ENCODE measurements around the gene DIRAS1. TPM values are rescaled to one million over a fixed set of nuclear protein-coding genes. Genes with fewer than 3 reads are reported as not detected.
"Not testable (repeated sequence)": the region's sequence is repeated elsewhere in the genome, so short reads cannot be mapped to it uniquely, and the experiment has no call there.

Gene DIRAS1
- total RNA-seq, 1 donor from 2014 or later: 10.8 TPM

DNA sequence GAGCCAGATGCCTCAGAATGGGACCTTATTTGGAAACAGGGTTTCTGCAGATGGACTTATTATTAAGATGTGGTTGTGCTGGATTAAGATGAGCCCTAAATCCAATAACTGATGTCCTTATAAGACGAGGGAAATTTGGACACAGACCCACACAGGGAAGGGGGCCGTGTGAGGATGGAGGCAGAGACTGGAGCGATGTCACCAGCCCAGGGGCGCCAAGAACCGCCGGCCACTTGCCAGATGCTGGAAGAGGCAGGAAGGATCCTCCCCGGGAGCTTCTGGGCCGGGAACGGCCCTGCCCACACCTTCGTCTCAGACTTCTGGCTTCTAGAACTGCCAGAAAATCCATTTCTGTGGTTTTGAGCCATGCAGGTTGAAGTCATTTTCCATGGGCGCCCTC is 45.3 kb downstream of the DIRAS1 start:
- peaks cover 3% of the 10 kb centered on the region for H3K36me3 Mint-ChIP-seq (ENCODE audit: insufficient read depth)
- H3K4me3 Mint-ChIP-seq (ENCODE audit: low read depth): no peak overlapping the region
- H3K27ac Mint-ChIP-seq: no peak overlapping the region
- peaks cover 3% of the 10 kb centered on the region for H3K9me3 Mint-ChIP-seq (ENCODE audit: low read depth)
- no peaks in the 10 kb centered on the region for H3K4me1 Mint-ChIP-seq (ENCODE audit: low read depth)
- TF ChIP-seq, protein P1, sequence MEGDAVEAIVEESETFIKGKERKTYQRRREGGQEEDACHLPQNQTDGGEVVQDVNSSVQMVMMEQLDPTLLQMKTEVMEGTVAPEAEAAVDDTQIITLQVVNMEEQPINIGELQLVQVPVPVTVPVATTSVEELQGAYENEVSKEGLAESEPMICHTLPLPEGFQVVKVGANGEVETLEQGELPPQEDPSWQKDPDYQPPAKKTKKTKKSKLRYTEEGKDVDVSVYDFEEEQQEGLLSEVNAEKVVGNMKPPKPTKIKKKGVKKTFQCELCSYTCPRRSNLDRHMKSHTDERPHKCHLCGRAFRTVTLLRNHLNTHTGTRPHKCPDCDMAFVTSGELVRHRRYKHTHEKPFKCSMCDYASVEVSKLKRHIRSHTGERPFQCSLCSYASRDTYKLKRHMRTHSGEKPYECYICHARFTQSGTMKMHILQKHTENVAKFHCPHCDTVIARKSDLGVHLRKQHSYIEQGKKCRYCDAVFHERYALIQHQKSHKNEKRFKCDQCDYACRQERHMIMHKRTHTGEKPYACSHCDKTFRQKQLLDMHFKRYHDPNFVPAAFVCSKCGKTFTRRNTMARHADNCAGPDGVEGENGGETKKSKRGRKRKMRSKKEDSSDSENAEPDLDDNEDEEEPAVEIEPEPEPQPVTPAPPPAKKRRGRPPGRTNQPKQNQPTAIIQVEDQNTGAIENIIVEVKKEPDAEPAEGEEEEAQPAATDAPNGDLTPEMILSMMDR (IDR thresholded peaks at IDR 0.05; ENCODE audit: unreplicated experiment): no peak
- peaks cover 11% of the 10 kb centered on the region for H3K27me3 Mint-ChIP-seq
- DNase-seq (ENCODE audit: low spot score, unreplicated experiment): no peak

DNA sequence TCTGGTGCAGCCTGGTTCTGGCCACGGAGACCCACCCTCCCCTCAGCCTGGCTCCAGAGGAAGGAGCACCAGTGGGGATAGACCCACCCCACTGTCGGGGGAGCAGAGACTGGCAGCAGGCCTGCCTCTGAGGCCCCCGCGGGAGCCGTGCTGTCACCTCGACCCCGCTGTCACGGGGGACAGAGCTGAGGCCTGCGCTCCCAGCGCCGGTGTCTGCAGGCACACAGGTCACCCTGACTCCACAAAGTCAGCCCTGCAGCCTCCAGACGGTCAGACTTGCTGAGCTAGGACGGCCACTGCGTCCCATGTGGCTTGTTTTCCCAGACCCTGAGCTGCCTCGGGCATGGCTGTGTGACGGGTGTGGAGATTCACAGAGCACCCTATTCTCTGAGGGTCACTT is 51.0 kb downstream of the DIRAS1 start:
- no peaks in the 10 kb centered on the region for H3K9me3 Mint-ChIP-seq (ENCODE audit: low read depth)
- H3K36me3 Mint-ChIP-seq (ENCODE audit: insufficient read depth): peaks cover 2% of the 10 kb centered on the region
- H3K27ac Mint-ChIP-seq: no peak overlapping the region
- H3K4me1 Mint-ChIP-seq (ENCODE audit: low read depth): no peaks in the 10 kb centered on the region
- H3K27me3 Mint-ChIP-seq: peaks cover 6% of the 10 kb centered on the region
- TF ChIP-seq, protein P1 (IDR thresholded peaks at IDR 0.05; ENCODE audit: unreplicated experiment): no peak
- DNase-seq (ENCODE audit: low spot score, unreplicated experiment): no peak
- no peak overlapping the region for H3K4me3 Mint-ChIP-seq (ENCODE audit: low read depth)

DNA sequence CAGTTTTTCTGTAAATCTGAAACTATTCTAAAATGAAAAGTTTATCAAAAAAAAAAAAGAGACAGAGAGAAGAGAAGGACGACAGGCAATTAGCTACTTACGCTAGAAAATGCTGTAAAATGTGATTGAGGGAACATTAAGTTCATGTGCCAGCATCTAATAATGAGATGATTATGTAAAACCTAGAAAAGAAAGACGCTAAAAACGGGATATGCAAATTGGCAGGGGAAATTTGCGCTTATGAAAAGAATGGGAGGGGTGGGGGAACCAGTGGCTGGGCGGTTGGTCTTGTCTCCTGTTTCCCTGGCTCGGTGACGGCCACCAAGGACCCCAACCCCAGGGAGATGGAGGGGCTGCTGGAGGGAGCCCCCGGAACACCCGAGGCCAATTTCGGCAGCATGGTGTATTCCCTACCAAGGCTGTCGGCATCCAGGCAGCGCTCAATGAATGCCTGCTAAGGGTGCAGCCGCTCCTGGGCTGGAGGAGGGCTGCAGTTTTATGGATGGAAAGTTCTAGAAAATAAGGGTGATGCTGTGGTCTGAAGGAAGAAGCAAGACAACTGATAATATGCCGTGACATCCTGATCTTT is 52.9 kb downstream of the DIRAS1 start:
- peak overlapping the region; percentile 67 for H3K27ac Mint-ChIP-seq
- no peaks in the 10 kb centered on the region for H3K9me3 Mint-ChIP-seq (ENCODE audit: low read depth)
- H3K36me3 Mint-ChIP-seq (ENCODE audit: insufficient read depth): no peaks in the 10 kb centered on the region
- no peak overlapping the region for H3K4me3 Mint-ChIP-seq (ENCODE audit: low read depth)
- no peaks in the 10 kb centered on the region for H3K27me3 Mint-ChIP-seq
- TF ChIP-seq, protein P1 (IDR thresholded peaks at IDR 0.05; ENCODE audit: unreplicated experiment): no peak
- DNase-seq (ENCODE audit: low spot score, unreplicated experiment): no peak
- H3K4me1 Mint-ChIP-seq (ENCODE audit: low read depth): no peaks in the 10 kb centered on the region

DNA sequence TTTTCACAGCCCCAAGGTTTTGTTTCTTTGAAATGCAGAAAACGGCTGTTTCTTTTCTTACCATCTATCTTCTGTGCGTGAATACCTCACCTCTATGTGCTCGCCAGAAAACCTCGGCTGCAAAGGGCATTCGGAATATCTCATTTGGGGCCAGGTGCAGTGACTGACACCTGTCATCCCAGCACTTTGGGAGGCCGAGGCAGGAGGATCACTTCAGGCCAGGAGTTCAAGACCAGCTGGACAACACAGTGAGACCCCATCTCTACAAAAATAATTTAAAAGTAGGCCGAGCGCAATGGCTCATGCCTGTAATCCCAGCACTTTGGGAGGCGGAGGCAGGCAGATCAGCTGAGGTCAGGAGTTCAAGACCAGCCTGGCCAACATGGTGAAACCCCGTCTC is 53.8 kb downstream of the DIRAS1 start:
- not testable (repeated sequence) for H3K27me3 Mint-ChIP-seq; H3K4me1 Mint-ChIP-seq (ENCODE audit: low read depth); H3K36me3 Mint-ChIP-seq (ENCODE audit: insufficient read depth); H3K27ac Mint-ChIP-seq; H3K4me3 Mint-ChIP-seq (ENCODE audit: low read depth); DNase-seq (ENCODE audit: low spot score, unreplicated experiment); H3K9me3 Mint-ChIP-seq (ENCODE audit: low read depth)

GRCh38 chr19:2666344-2666994 is 54.7 kb downstream of the DIRAS1 start:
- DNase-seq (ENCODE audit: low spot score, unreplicated experiment): no peak
- no peaks in the 10 kb centered on the region for H3K27me3 Mint-ChIP-seq
- no peak overlapping the region for H3K27ac Mint-ChIP-seq
- no peaks in the 10 kb centered on the region for H3K4me1 Mint-ChIP-seq (ENCODE audit: low read depth)
- H3K4me3 Mint-ChIP-seq (ENCODE audit: low read depth): no peak overlapping the region
- H3K9me3 Mint-ChIP-seq (ENCODE audit: low read depth): no peaks in the 10 kb centered on the region
- H3K36me3 Mint-ChIP-seq (ENCODE audit: insufficient read depth): no peaks in the 10 kb centered on the region
- TF ChIP-seq, protein P1 (IDR thresholded peaks at IDR 0.05; ENCODE audit: unreplicated experiment): no peak

DNA sequence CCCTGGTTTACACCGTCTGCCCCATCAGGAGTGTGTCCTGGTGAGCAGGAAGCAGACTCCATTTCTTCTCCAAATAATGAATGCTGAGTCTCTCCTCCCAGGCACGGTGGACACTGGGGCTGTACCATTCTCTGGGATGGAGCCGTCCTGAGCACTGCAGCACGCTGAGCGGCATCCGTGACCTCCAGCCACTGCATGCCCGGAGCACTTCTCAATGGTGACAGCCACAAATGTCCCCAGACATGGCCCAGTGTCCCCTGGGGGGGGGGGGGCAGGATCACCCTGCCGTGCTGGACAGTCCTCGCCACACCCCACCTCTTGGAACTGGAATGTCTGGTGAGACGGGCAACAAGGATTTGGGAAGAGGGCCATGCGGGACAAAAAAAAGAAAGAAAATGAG is 56.1 kb downstream of the DIRAS1 start:
- TF ChIP-seq, protein P1 (IDR thresholded peaks at IDR 0.05; ENCODE audit: unreplicated experiment): no peak
- Mint-ChIP-seq H3K36me3 (ENCODE audit: insufficient read depth) (no peaks in the 10 kb centered on the region), H3K4me1 (ENCODE audit: low read depth) (no peaks in the 10 kb centered on the region), H3K27me3 (no peaks in the 10 kb centered on the region), H3K9me3 (ENCODE audit: low read depth) (no peaks in the 10 kb centered on the region), H3K4me3 (ENCODE audit: low read depth) (no peak overlapping the region), H3K27ac (no peak overlapping the region)
- DNase-seq (ENCODE audit: low spot score, unreplicated experiment): no peak
